Activated CD8-positive, alpha-beta T cell treated with anti-CD3 and anti-CD28 coated beads for 36 hours (primary cell): Measurements from ENCODE around the gene PUS10. TPM values are rescaled to one million over a fixed set of nuclear protein-coding genes. Genes with fewer than 3 reads are reported as not detected.

Experiments used
- ATAC-seq: fragments of 200-7000 bp; cut with Tn5 transposase; one replicate; pipeline ENCODE4 v1.10.0; 2021; ENCODE audit warnings: mild to moderate bottlenecking, moderate library complexity
- CTCF ChIA-PET: fragments of 350-600 bp; sonication (Branson Sonifier 250); formaldehyde crosslinking; loops from one replicate; lab custom pipeline; 2021; ENCODE audit warnings: antibody characterized with exemption; lab: Charles Lee
- POLR2A ChIA-PET: fragments of 350-600 bp; sonication (Branson Sonifier 250); formaldehyde crosslinking; loops from one replicate; lab custom pipeline; 2021; ENCODE audit warnings: antibody characterized with exemption; lab: Charles Lee
- DNase-seq: peaks from one replicate; pipeline ENCODE4 v3.0.0-alpha.2; 2020
- H3K27ac Mint-ChIP-seq: one replicate; pipeline ENCODE4 v1.8.0; 2021; ENCODE audit warnings: mild to moderate bottlenecking, mixed read lengths
- H3K27me3 Mint-ChIP-seq: one replicate; pipeline ENCODE4 v1.8.0; 2021; ENCODE audit warnings: mixed read lengths
- H3K36me3 Mint-ChIP-seq: one replicate; pipeline ENCODE4 v1.8.0; 2021; ENCODE audit warnings: low read depth, mixed read lengths
- H3K4me1 Mint-ChIP-seq: one replicate; pipeline ENCODE4 v1.8.0; 2021; ENCODE audit warnings: low read depth, mixed read lengths
- H3K4me3 Mint-ChIP-seq: one replicate; pipeline ENCODE4 v1.8.0; 2021; ENCODE audit warnings: mild to moderate bottlenecking, moderate library complexity, mixed read lengths
- H3K9me3 Mint-ChIP-seq: one replicate; pipeline ENCODE4 v1.8.0; 2021; ENCODE audit warnings: mixed read lengths
- CTCF ChIP-seq: fragments of 200-600 bp; IDR thresholded peaks from one replicate; pipeline ENCODE4 v1.8.0; 2022; ENCODE audit warnings: antibody characterized with exemption, mild to moderate bottlenecking
- intact Hi-C: fragments of 100-400 bp; cut with micrococcal nuclease; formaldehyde crosslinking; loops from one replicate; pipeline ENCODE4 v1.10.0; 2022
- total RNA-seq, 2 experiments: library from RNA; stranded (reverse); gene quantifications; one replicate each; pipeline ENCODE4 v1.2.3, GENCODE V29; 2021

Gene PUS10
- total RNA-seq, 2 experiments from 2014 or later: 7.9 to 8.7 TPM

GRCh38 chr2:61005736-61006135 lies 12.3 kb downstream of the PUS10 start:
- no peaks in the 10 kb centered on the region for H3K9me3 Mint-ChIP-seq
- intact Hi-C loops: no loop called here
- no peak for ATAC-seq
- ChIA-PET CTCF (interaction anchor here (1.2 to 7.3 kb wide), 5 partner anchors 7 to 298 kb away, joined by 4 to 35 read pairs (median 9); partner anchors contain the start of gene PEX13), POLR2A (interaction anchor here (0.8 to 0.9 kb wide), 2 partner anchors 11 to 172 kb away, joined by 3 read pairs; no protein-coding TSS in a partner anchor)
- H3K4me1 Mint-ChIP-seq: no peaks in the 10 kb centered on the region
- no peak for DNase-seq
- H3K27me3 Mint-ChIP-seq: no peaks in the 10 kb centered on the region
- no peak overlapping the region for H3K27ac Mint-ChIP-seq
- no peaks in the 10 kb centered on the region for H3K36me3 Mint-ChIP-seq
- H3K4me3 Mint-ChIP-seq: no peak overlapping the region
- TF ChIP-seq CTCF: no peak

- no peak overlapping the region for H3K27ac Mint-ChIP-seq
- ChIA-PET POLR2A (interaction anchor here (0.7 to 0.9 kb wide), 2 partner anchors 114 to 128 kb away, joined by 3 to 4 read pairs; no protein-coding TSS in a partner anchor), CTCF (interaction anchor here (0.7 to 5.6 kb wide), 61 partner anchors 8 to 457 kb away, joined by 3 to 98 read pairs (median 5); partner anchors contain the start of gene PAPOLG)
- no peaks in the 10 kb centered on the region for H3K27me3 Mint-ChIP-seq
- peak; percentile 71 for TF ChIP-seq CTCF
- H3K36me3 Mint-ChIP-seq: no peaks in the 10 kb centered on the region
- ATAC-seq (peak; percentile 83), DNase-seq (no peak)
- H3K4me3 Mint-ChIP-seq: no peak overlapping the region
- no peaks in the 10 kb centered on the region for H3K9me3 Mint-ChIP-seq
- intact Hi-C loops: loop anchor here (2.0 to 10.0 kb wide), 3 partner anchors 114 to 292 kb away; partner anchors contain the start of gene REL
- H3K4me1 Mint-ChIP-seq: peaks cover 2% of the 10 kb centered on the region
These were observed 19.2 kb downstream of the PUS10 start for GRCh38 chr2:60998628-60999545.

- intact Hi-C loops: loop anchor here (10.0 kb wide), 1 partner anchor 109 kb away; the partner anchor contains the start of gene REL
- POLR2A ChIA-PET: interaction anchor here (1.1 kb wide), 1 partner anchor 22 kb away, joined by 3 read pairs; no protein-coding TSS in a partner anchor
- H3K4me1 Mint-ChIP-seq: peaks cover 11% of the 10 kb centered on the region
- no peak overlapping the region for H3K4me3 Mint-ChIP-seq
- peaks cover 10% of the 10 kb centered on the region for H3K36me3 Mint-ChIP-seq
- DNase-seq: no peak
- CTCF ChIA-PET: interaction anchor here (1.1 to 3.2 kb wide), 3 partner anchors 82 to 286 kb away, joined by 3 to 13 read pairs (median 5); no protein-coding TSS in a partner anchor
- no peak overlapping the region for H3K27ac Mint-ChIP-seq
- no peak for TF ChIP-seq CTCF
- no peak for ATAC-seq
- no peaks in the 10 kb centered on the region for H3K27me3 Mint-ChIP-seq
- H3K9me3 Mint-ChIP-seq: peaks cover 5% of the 10 kb centered on the region
These were observed 23.9 kb downstream of the PUS10 start for GRCh38 chr2:60994131-60994530.

GRCh38 chr2:60992985-60993392 lies 25.1 kb downstream of the PUS10 start:
- no peaks in the 10 kb centered on the region for H3K27me3 Mint-ChIP-seq
- CTCF ChIA-PET: interaction anchor here (1.0 to 3.2 kb wide), 3 partner anchors 188 to 285 kb away, joined by 4 to 13 read pairs (median 5); no protein-coding TSS in a partner anchor
- H3K36me3 Mint-ChIP-seq: peaks cover 10% of the 10 kb centered on the region
- ATAC-seq (peak; percentile 96), DNase-seq (peak; percentile 40)
- intact Hi-C loops: loop anchor here (10.0 kb wide), 1 partner anchor 108 kb away; the partner anchor contains the start of gene REL
- peaks cover 11% of the 10 kb centered on the region for H3K4me1 Mint-ChIP-seq
- no peak for TF ChIP-seq CTCF
- no peak overlapping the region for H3K4me3 Mint-ChIP-seq
- peaks cover 5% of the 10 kb centered on the region for H3K9me3 Mint-ChIP-seq
- H3K27ac Mint-ChIP-seq: peak overlapping the region; percentile 80
- POLR2A ChIA-PET: interaction anchor here (1.1 kb wide), 1 partner anchor 23 kb away, joined by 3 read pairs; no protein-coding TSS in a partner anchor
